GDM1 (cell line): ENCODE measurements around the gene RHBDD3.

ENCODE experiments used
- DNase-seq: peaks from one replicate; lab custom pipeline; 2025; lab: John Stamatoyannopoulos, UW

RHBDD3 gene

GRCh38 chr22:29306175-29306834 lies 38.5 kb upstream of the RHBDD3 start, which contains the start of gene GAS2L1:
Gene GAS2L1, plus strand, starts transcription at chr22:29306650. Its CDS starts 1,456 bp downstream, at chr22:29308106.
- peak; percentile 60 for DNase-seq

GRCh38 chr22:29305836-29306174 lies 38.0 kb upstream of the RHBDD3 start:
- no peak for DNase-seq

- no peak for DNase-seq
These were observed 35.1 kb upstream of the RHBDD3 start for GRCh38 chr22:29302681-29303465.

GRCh38 chr22:29302402-29302680 lies 34.6 kb upstream of the RHBDD3 start:
- DNase-seq: no peak

- DNase-seq: no peak
These were observed 34.1 kb upstream of the RHBDD3 start for GRCh38 chr22:29301716-29302401.

GRCh38 chr22:29300807-29301601 lies 33.2 kb upstream of the RHBDD3 start:
- no peak for DNase-seq

- no peak for DNase-seq
These were observed 32.7 kb upstream of the RHBDD3 start for GRCh38 chr22:29300467-29300806.

- no peak for DNase-seq
These were observed 31.5 kb upstream of the RHBDD3 start for GRCh38 chr22:29299136-29299900.

- DNase-seq: no peak
These were observed 30.9 kb upstream of the RHBDD3 start for GRCh38 chr22:29298641-29299040.

GRCh38 chr22:29292379-29292778 lies 24.6 kb upstream of the RHBDD3 start:
- no peak for DNase-seq

- no peak for DNase-seq
These were observed 23.4 kb upstream of the RHBDD3 start for GRCh38 chr22:29291215-29291614.

- no peak for DNase-seq
These were observed 22.3 kb upstream of the RHBDD3 start for GRCh38 chr22:29290061-29290460.

- DNase-seq: no peak
These were observed 21.1 kb upstream of the RHBDD3 start for GRCh38 chr22:29288837-29289236.

GRCh38 chr22:29284196-29284595 lies 16.4 kb upstream of the RHBDD3 start:
- DNase-seq: no peak

GRCh38 chr22:29277927-29278326 lies 10.1 kb upstream of the RHBDD3 start:
- DNase-seq: no peak

GRCh38 chr22:29275819-29276565 lies 8.2 kb upstream of the RHBDD3 start:
- DNase-seq: no peak

GRCh38 chr22:29275167-29275566 lies 7.4 kb upstream of the RHBDD3 start:
- no peak for DNase-seq

- DNase-seq: no peak
These were observed 4.8 kb upstream of the RHBDD3 start for GRCh38 chr22:29272624-29273023.

- DNase-seq: no peak
These were observed 2.9 kb upstream of the RHBDD3 start for GRCh38 chr22:29270475-29271271.
